ENCODE data around the gene SLC11A2. TPM values are rescaled to one million over a fixed set of nuclear protein-coding genes. Genes with fewer than 3 reads are reported as not detected.

The SLC11A2 gene
- 10 to 100 TPM; 30.2 to 82.2 (median 60.7) TPM for total RNA-seq
- polyA plus RNA-seq = 10 to 100 TPM; 21.7 to 33.2 (median 21.8) TPM
- long read RNA-seq, donor 1 = 0 reads
- long read RNA-seq, donor 2 = 0 reads
- long read RNA-seq, donor 3, partial matches to known transcripts = 0 of 1 reads
- long read RNA-seq, donor 3, other reads (novel, unspliced or antisense) = 0 of 1 reads
- long read RNA-seq, donor 4, full-length matches to known transcripts = 8 of 14 reads
- long read RNA-seq, donor 4, partial matches to known transcripts = 2 of 14 reads
- long read RNA-seq, donor 4, other reads (novel, unspliced or antisense) = 4 of 14 reads
- long read RNA-seq, donor 5, full-length matches to known transcripts = 56 of 88 reads
- long read RNA-seq, donor 5, partial matches to known transcripts = 13 of 88 reads
- long read RNA-seq, donor 5, other reads (novel, unspliced or antisense) = 19 of 88 reads
- long read RNA-seq, donor 6, full-length matches to known transcripts = 1 of 8 reads
- long read RNA-seq, donor 6, partial matches to known transcripts = 4 of 8 reads
- long read RNA-seq, donor 6, other reads (novel, unspliced or antisense) = 3 of 8 reads
- long read RNA-seq, donor 7 = 0 reads
- long read RNA-seq, donor 8, full-length matches to known transcripts = 2 of 2 reads
- long read RNA-seq, donor 8, partial matches to known transcripts = 0 of 2 reads
- long read RNA-seq, donor 8, other reads (novel, unspliced or antisense) = 0 of 2 reads
- long read RNA-seq, donor 9, full-length matches to known transcripts = 4 of 27 reads
- long read RNA-seq, donor 9, partial matches to known transcripts = 0 of 27 reads
- long read RNA-seq, donor 9, other reads (novel, unspliced or antisense) = 23 of 27 reads
- long read RNA-seq, donor 10, full-length matches to known transcripts = 1 of 1 reads
- long read RNA-seq, donor 10, partial matches to known transcripts = 0 of 1 reads
- long read RNA-seq, donor 10, other reads (novel, unspliced or antisense) = 0 of 1 reads

- Histone ChIP-seq H3K4me1 (replicated peaks in 1 of 2) (peaks cover 10 to 33% of the 10 kb centered on the region in 2 donors), H3K27ac (peak within 1 kb of the TSS; percentile 56 to 98 (median 93)), H3K9me3 (replicated peaks in 1 of 3) (no peaks in the 10 kb centered on the region), H3K27me3 (no peaks in the 10 kb centered on the region), H3K4me3 (peak within 1 kb of the TSS; percentile 9 to 73 (median 61)), H3K36me3 (replicated peaks in 1 of 2) (no peaks in the 10 kb centered on the region)
- intact Hi-C loops (cut with DNase I) = no loop called here
- TF ChIP-seq CTCF (IDR thresholded peaks at IDR 0.05) (peak in 2 of 6 experiments; percentile 26 to 34), POLR2A (IDR thresholded peaks at IDR 0.05) (peak; percentile 44 to 67)
- peak; percentile 95 to 98 (median 97) for DNase-seq
- WGBS, 4 donors = 0 to 1% (median 1%) methylated on average over 36 to 74 of the region's 74 CpGs
These were observed at the start of gene SLC11A2 for GRCh38 chr12:51025836-51026638. Gene SLC11A2, minus strand, starts transcription at chr12:51026384. Its CDS starts 15,656 bp downstream, at chr12:51010728.

- no peak overlapping the region for H3K4me3 ChIP-seq
- TF ChIP-seq POLR2A (IDR thresholded peaks at IDR 0.05) = no peak
- TF ChIP-seq CTCF (IDR thresholded peaks at IDR 0.05) = no peak
- DNase-seq = peak in 1 of 7 donors; percentile 50
- H3K27me3 ChIP-seq = no peaks in the 10 kb centered on the region
- peaks cover 0 to 34% of the 10 kb centered on the region in 2 donors for H3K4me1 ChIP-seq (replicated peaks in 1 of 2)
- no peaks in the 10 kb centered on the region for H3K9me3 ChIP-seq (replicated peaks in 1 of 3)
- 87 to 98% (median 93%) methylated on average over 5 of the region's 5 CpGs for WGBS, 4 donors
- H3K27ac ChIP-seq = peak overlapping the region in 1 of 5 donors; percentile 6
- peaks cover 0 to 33% of the 10 kb centered on the region in 2 donors for H3K36me3 ChIP-seq (replicated peaks in 1 of 2)
- intact Hi-C loops (cut with DNase I) = no loop called here
These were observed 49.2 kb upstream of the SLC11A2 start for GRCh38 chr12:51075390-51075789.

GRCh38 chr12:51071663-51072062 is 45.5 kb upstream of the SLC11A2 start:
- peaks cover 0 to 16% of the 10 kb centered on the region in 2 donors for H3K4me1 ChIP-seq (replicated peaks in 1 of 2)
- DNase-seq = no peak
- intact Hi-C loops (cut with DNase I) = no loop called here
- H3K4me3 ChIP-seq = no peak overlapping the region
- no peak overlapping the region for H3K27ac ChIP-seq
- H3K36me3 ChIP-seq (replicated peaks in 1 of 2) = peaks cover 0 to 60% of the 10 kb centered on the region in 2 donors
- no peak for TF ChIP-seq POLR2A (IDR thresholded peaks at IDR 0.05)
- no peak for TF ChIP-seq CTCF (IDR thresholded peaks at IDR 0.05)
- no peaks in the 10 kb centered on the region for H3K9me3 ChIP-seq (replicated peaks in 1 of 3)
- 75 to 92% (median 86%) methylated on average over 2 of the region's 2 CpGs for WGBS, 4 donors
- no peaks in the 10 kb centered on the region for H3K27me3 ChIP-seq
